Mucosa of stomach (tissue), 1 donor: Measurements from ENCODE around the gene FBRS.

ENCODE experiments used
- H3K27me3 ChIP-seq: one replicate; pipeline ENCODE4 v1.7.0; 2013; ENCODE audit warnings: mild to moderate bottlenecking, low read length; ENCODE audit not compliant: control insufficient read depth, insufficient read depth
- H3K36me3 ChIP-seq: one replicate; pipeline ENCODE4 v1.7.0; 2013; ENCODE audit warnings: low read length; ENCODE audit not compliant: control insufficient read depth, insufficient read depth
- H3K4me1 ChIP-seq: one replicate; pipeline ENCODE4 v1.7.0; 2013; ENCODE audit warnings: mild to moderate bottlenecking, low read length; ENCODE audit not compliant: control insufficient read depth, insufficient read depth
- H3K4me3 ChIP-seq: one replicate; pipeline ENCODE4 v1.7.0; 2013; ENCODE audit warnings: low read length
- H3K9ac ChIP-seq: one replicate; pipeline ENCODE4 v1.7.0; 2013; ENCODE audit warnings: mild to moderate bottlenecking, low read length, moderate library complexity
- H3K9me3 ChIP-seq: one replicate; pipeline ENCODE4 v1.7.0; 2013; ENCODE audit warnings: mild to moderate bottlenecking, low read length, moderate library complexity; ENCODE audit not compliant: control insufficient read depth
- donor health status: Pancreatic carcinoma.

FBRS gene

DNA sequence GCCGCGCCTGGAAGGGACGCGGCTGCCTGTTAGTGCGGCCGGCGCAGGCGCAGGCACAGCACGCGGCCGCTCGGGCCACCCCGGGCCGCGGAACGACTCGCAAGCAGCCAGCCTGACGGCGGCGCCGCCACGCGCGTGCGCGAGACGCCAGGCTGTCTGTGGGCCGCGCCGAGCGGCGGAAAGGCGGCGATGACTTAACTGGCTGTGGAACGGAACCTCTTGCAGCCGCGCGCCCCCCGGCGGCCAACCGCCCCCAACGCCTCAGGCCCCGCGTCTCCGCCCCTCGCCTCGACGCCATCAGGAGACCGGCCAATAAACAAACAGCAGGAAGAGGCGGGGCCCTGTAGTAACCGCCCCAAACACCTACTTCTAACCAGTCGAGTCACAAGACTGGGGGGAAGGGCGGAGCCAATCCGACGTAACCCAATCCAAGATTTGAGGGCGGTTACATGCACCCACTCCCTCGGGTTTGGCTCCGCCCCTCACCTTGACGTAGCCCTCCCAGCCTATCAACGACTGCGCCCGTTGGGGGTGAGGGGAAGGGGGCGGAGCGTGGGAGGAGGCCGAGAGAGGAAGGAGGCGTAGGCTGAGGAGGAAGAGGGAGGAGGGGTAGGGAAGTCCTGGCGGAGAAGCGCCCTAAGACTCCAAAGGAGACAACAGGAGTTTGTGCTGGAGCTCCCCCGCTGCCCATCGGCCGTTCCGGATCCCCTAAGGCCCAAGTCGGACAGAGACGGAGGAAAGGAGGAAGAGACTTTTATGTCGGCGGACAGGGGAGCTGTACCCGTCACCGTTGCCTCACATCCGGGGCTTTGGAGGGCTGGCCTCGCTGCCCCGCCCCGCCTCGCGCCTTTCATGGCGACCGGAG lies at the start of gene FBRS:
Gene FBRS (plus strand): TSS at position 566 of the 865 bp plus-strand sequence. CDS start 1,088 bp downstream, outside the sequence.
- Histone ChIP-seq H3K4me3 (peak within 1 kb of the TSS; percentile 92), H3K9me3 (no peaks in the 10 kb centered on the region), H3K27me3 (no peaks in the 10 kb centered on the region), H3K9ac (peak within 1 kb of the TSS; percentile 99), H3K4me1 (peaks cover 26% of the 10 kb centered on the region), H3K36me3 (peaks cover 8% of the 10 kb centered on the region)

DNA sequence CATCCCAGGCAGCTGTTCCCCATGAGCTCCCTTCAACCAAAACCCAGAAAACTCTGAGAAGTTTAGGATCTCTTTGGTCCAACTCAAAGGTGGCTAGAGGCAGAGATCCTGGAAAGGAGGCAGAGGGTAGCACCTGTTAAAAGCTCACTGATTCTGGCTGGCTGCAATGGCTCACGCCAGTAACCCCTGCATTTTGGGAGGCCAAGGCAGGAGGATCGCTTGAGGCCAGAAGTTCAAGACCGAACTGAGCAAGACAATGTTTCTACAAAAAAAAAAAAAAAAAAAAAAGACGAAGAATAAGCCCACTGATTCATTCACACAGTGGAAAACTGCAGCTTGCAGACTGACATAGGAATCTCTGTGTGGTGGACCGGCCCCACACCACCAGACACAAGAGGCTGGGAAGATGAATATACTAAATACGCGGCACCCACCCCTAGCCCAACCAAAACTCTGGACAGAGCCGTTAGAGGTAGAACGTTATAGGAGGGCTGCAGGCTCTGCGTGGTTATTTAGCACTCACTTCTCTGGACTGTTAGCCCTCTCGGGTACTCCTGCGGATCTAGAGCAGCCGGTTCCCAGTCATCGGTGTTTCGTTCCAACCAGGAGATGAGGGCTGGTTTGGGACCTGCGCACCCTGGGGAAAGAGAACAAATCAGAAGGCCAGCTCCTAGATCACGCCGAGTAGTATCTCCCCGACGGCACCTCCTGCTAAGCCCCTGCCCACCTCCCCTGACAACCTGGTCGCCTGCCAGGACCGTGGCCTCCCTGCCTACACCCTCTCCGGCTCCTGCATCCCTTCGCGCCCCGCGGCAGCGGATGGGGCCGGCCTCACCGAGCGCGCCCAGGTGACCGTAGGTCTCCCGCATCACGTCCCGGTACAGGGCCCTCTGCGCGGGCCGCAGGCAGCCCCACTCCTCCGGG lies 49.0 kb upstream of the FBRS start:
- no peaks in the 10 kb centered on the region for H3K36me3 ChIP-seq
- H3K27me3 ChIP-seq, result no peaks in the 10 kb centered on the region
- peak overlapping the region; percentile 100 for H3K9ac ChIP-seq
- no peaks in the 10 kb centered on the region for H3K9me3 ChIP-seq
- H3K4me1 ChIP-seq, result peaks cover 3% of the 10 kb centered on the region
- H3K4me3 ChIP-seq, result peak overlapping the region; percentile 72

DNA sequence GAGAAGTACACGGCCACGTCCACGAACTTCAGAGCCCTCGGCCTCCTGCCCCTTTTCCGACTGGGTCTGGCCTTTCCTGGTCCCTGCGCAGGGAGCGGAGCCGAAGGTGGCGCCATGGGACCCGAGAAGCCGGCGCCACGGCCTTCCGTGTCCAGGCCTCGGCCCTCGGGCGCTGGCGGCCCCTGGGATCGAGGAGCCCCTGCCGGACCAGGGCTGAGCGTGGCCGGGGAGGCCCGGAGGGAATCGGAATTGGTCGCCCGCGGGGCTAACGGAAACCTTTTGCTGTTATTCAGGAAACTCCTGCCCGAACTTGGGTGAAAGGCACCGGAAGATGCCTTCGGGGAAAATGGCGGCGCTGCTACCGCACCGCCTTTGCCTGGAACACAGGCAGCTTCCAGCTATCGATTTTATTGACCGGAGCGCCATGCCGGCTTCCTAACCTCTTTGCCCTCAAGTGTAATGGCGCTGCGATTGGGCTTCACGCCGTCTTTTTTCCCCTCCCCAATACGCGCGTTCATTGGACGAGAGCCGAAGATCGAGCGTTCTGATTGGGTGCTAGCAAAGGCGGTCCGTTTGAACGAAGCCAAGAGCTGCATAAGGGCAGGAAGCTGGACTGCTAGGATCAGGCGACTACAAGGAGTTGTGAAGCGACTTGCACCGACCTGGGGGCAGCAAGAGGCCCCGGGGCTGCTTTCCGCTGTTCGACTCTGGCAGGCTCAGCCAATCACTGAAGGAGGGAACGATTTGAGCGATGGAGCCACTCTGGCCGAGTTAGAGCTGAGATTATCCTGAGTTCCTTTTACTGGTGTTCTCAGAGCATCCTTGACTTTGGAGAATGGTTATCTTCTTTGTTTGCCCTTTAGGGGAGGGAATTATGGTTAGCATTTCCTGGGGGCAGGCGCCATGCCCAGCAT lies 48.0 kb upstream of the FBRS start, which contains the start of gene ZNF689:
Gene ZNF689 (minus strand): TSS at position 464 of the 914 bp plus-strand sequence. CDS start 348 bp downstream, at position 116.
- peaks cover 3% of the 10 kb centered on the region for H3K4me1 ChIP-seq

DNA sequence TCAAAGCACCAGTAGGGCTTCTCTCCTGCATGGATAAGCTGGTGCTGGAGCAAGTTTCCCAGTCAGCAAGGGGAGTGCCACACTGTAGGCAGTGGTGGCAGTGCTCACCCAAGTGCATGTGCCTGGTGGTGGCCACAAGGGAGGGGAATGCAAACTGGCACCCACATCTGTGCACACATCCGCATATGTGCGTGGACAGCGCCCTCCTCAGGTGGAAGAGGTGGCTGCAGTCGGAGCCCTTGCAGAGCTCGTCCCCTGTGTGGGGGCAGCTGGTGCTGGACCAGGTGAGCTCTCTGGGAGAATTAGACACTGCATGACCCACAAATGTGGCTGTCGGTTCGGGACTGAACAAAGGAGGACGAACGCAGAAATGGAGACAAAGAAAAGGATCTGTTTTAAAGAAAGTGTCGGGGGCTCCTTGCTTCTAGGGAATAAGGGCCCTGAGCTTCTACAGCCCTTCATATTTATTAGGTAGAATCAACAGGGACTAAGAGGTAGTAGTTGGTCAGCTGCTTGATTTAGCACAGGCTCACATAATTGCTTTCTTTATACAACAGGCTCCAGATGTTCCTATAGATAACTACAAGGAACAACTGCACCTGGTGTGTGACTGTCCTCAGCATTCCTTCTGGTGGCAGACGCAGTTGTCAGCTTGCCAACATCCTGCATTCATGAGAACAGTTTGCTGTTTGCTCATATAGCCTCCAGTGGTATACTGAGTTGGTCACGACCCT lies 42.7 kb upstream of the FBRS start:
- H3K4me3 ChIP-seq, result no peak overlapping the region
- no peaks in the 10 kb centered on the region for H3K27me3 ChIP-seq
- H3K4me1 ChIP-seq, result peaks cover under 1% of the 10 kb centered on the region
- H3K9ac ChIP-seq, result no peak overlapping the region
- H3K36me3 ChIP-seq, result no peaks in the 10 kb centered on the region
- H3K9me3 ChIP-seq, result no peaks in the 10 kb centered on the region

More for the DNA sequence above, 48.0 kb upstream of the FBRS start, which contains the start of gene ZNF689:
- peak within 1 kb of the TSS; percentile 100 for H3K9ac ChIP-seq
- peak within 1 kb of the TSS; percentile 72 for H3K4me3 ChIP-seq
- no peaks in the 10 kb centered on the region for H3K27me3 ChIP-seq
- no peaks in the 10 kb centered on the region for H3K9me3 ChIP-seq
- no peaks in the 10 kb centered on the region for H3K36me3 ChIP-seq

DNA sequence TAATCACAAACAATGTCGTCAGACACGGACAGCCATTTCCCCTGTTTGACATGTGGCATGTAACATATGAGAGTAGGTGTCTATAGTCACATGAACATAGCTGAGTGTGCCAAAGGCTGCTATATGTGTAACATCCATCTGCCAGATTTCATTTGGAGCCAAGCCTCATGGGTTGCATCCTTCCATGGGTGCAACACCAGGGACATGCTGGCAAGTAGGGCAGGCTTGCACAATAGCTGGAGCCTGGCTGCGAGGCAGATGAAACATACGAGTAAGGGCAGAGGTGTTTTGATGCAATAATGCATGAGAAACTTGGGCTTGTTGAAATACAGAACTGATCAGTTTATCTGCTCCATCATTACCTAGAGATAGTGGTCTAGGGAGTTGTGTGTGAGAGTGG lies 39.0 kb upstream of the FBRS start:
- Histone ChIP-seq H3K4me3 (no peak overlapping the region), H3K4me1 (no peaks in the 10 kb centered on the region), H3K36me3 (no peaks in the 10 kb centered on the region), H3K9me3 (no peaks in the 10 kb centered on the region), H3K27me3 (no peaks in the 10 kb centered on the region), H3K9ac (no peak overlapping the region)

DNA sequence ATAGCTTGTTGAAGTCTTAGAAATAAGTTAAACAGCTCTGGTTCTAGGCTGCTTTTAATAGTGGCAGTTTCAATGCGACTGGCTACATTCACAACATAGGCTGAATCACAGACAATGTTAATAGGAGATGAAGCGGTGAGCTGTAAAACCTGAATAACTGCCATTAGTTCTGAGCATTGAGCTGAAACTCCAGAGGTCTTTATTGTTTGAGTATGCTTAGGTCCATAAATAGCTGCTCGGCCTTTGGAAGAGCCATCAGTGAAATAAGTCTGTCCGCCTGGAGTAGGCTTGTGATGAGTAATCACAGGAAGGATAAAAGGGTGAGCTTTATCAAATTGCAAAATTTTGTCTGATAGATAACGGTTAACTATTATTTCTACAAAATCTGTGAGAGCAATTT lies 38.6 kb upstream of the FBRS start:
- H3K9me3 ChIP-seq, result no peaks in the 10 kb centered on the region
- H3K4me1 ChIP-seq, result no peaks in the 10 kb centered on the region
- H3K27me3 ChIP-seq, result no peaks in the 10 kb centered on the region
- no peak overlapping the region for H3K4me3 ChIP-seq
- no peak overlapping the region for H3K9ac ChIP-seq
- H3K36me3 ChIP-seq, result no peaks in the 10 kb centered on the region

DNA sequence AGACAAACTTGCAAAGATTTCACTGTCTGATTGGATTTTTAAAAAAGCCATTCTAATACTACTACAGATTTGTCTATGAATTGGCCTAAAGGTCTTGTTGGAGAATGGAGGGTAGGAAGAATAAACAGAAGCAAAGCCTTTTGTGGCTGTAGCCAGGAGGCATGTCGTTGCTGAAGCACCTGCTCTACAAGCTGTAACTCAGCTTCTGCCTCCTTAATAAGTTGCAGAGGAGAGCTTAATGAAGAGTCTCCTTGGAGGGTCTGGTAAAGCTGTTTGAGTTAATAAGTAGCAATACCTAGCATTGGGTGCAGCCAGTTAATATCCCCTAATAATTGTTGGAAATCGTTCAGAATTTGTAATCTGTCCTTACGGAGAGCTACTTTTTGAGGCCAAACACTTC lies 38.1 kb upstream of the FBRS start:
- no peaks in the 10 kb centered on the region for H3K36me3 ChIP-seq
- no peak overlapping the region for H3K4me3 ChIP-seq
- H3K9ac ChIP-seq, result no peak overlapping the region
- no peaks in the 10 kb centered on the region for H3K9me3 ChIP-seq
- H3K4me1 ChIP-seq, result no peaks in the 10 kb centered on the region
- H3K27me3 ChIP-seq, result no peaks in the 10 kb centered on the region

DNA sequence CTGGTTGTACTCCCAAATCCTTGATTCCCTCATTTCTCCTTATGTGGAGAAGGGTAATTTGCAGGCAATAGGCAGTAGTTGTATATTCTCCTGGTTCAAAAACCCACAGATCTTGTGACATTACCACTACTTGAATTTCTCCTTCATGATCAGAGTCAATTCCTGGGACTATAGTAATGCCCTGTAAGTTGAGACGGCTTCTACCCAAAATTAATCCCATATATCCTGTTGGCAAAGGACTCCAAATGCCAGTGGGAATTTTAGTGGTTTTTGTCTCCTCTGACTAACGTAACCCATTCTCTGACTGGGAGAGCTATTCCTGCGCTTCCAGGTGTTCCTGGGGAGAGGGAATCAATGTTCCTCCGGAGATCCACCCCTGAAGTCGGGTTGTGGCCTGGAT lies 36.5 kb upstream of the FBRS start:
- H3K36me3 ChIP-seq, result no peaks in the 10 kb centered on the region
- H3K4me1 ChIP-seq, result no peaks in the 10 kb centered on the region
- no peak overlapping the region for H3K9ac ChIP-seq
- H3K27me3 ChIP-seq, result no peaks in the 10 kb centered on the region
- no peaks in the 10 kb centered on the region for H3K9me3 ChIP-seq
- H3K4me3 ChIP-seq, result no peak overlapping the region

DNA sequence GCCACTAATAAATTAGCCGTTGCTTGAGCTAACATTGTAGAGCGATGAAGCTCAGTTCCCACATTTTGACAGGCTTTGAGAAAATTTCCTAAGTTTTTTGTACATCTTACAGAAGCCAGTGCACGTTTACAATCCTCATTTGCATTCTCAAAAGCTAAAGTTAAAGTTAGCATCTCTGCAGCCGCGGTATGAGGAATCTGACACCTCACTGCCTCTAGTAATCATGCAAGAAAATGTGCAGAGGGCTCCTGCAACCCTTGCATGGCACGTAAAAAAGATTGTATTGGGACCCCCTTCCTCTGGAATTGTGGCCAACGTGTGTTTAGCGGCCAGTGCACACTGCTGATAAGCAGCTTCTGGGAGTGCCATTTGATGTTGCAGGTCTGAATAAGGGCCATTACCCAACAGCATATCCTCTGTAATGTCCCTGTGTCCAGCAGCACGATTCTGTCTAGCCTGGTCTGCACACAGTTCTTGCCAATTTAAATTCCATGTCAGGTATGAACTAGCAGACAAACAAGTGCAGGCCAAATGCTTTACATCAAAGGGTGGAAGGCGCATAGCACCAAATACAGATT lies 35.7 kb upstream of the FBRS start:
- Histone ChIP-seq H3K9me3 (no peaks in the 10 kb centered on the region), H3K4me1 (no peaks in the 10 kb centered on the region), H3K4me3 (no peak overlapping the region), H3K9ac (no peak overlapping the region), H3K36me3 (no peaks in the 10 kb centered on the region), H3K27me3 (no peaks in the 10 kb centered on the region)

DNA sequence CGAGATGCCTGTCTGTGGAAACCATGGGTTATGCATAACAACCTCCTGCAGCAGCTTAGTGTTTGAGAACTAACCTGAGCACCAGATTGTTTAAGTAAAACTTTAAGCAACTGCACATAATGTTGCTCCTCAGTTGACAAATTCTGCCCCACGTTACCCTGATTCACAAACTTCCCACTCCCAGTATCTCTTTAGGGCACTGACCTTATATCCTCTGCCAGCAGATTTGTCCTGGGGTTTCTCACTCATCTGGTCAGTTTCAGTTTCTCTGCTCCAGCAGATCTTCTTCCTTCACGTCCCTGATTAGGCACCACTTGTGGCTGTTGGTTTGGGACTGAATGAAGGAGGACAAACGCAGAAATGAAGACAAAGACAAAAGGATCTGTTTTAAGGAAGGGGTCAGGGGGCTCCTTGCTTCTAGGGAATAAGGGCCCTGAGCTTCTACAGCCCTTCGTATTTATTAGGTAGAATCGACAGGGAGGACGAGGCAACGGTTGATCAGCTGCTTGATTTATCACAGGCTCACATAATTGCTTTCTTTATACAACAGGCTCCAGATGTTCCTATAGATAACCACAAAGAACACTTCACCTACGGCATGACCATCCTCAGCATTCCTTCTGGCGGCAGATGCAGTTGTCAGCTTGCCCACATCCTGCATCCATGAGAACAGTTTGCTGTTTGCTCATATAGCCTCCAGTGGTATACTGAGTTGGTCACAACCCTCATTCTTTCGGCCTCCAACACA lies 34.5 kb upstream of the FBRS start:
- Histone ChIP-seq H3K27me3 (no peaks in the 10 kb centered on the region), H3K36me3 (no peaks in the 10 kb centered on the region), H3K4me3 (no peak overlapping the region), H3K9me3 (no peaks in the 10 kb centered on the region), H3K9ac (no peak overlapping the region), H3K4me1 (peaks cover 3% of the 10 kb centered on the region)
